HCT116 (cell line): ENCODE measurements around the gene SCG3. TPM values are rescaled to one million over a fixed set of nuclear protein-coding genes. Genes with fewer than 3 reads are reported as not detected.

ENCODE experiments used
- ATAC-seq: fragments of 200-7000 bp; cut with Tn5 transposase; 2 replicates; pipeline ENCODE4 v1.9.1; 2020; ENCODE audit warnings: mild to moderate bottlenecking, moderate library complexity
- BruUV-seq: library from RNA; stranded (reverse); fragments of 400-500 nt; replicated peaks from 2 replicates; lab custom pipeline; 2021; lab: Mats Ljungman, UMichigan
- CTCF ChIA-PET: fragments of 300-600 bp; sonication (Branson Sonifier 250); formaldehyde crosslinking; loops from one replicate; lab custom pipeline; 2021; ENCODE audit warnings: antibody characterized with exemption; lab: Charles Lee
- POLR2A ChIA-PET: fragments of 300-600, 350-600 bp; sonication (Branson Sonifier 250); formaldehyde crosslinking; loops from one replicate; lab custom pipeline; 2021; ENCODE audit warnings: antibody characterized with exemption; lab: Charles Lee
- RAD21 ChIA-PET, 2 experiments: fragments of 300-600 bp; sonication (Branson Sonifier 250); formaldehyde crosslinking; loops; one replicate each; lab custom pipeline; 2023; ENCODE audit warnings: low total read pairs in 2 of 2; ENCODE audit not compliant: uncharacterized antibody in 2 of 2, unreplicated experiment in 2 of 2, low non-redundant PET in 1 of 2; lab: Charles Lee
- DNase-seq: peaks from one replicate; pipeline ENCODE4 v3.0.0-alpha.2; 2010; ENCODE audit warnings: low read depth, low spot score
- H2AFZ ChIP-seq: fragments of 200-600 bp; shearing (Covaris generic), sonication (generic); 2 replicates; pipeline ENCODE4 v1.6.1; 2017; ENCODE audit warnings: low read depth, mixed run types, mixed read lengths, antibody characterized with exemption, low read length; ENCODE audit not compliant: poor library complexity, severe bottlenecking
- H3K27ac ChIP-seq: 2 replicates; pipeline ENCODE4 v1.5.1; 2012; ENCODE audit warnings: low read depth, low read length
- H3K27me3 ChIP-seq: fragments of 200-600 bp; sonication (generic); 2 replicates; pipeline ENCODE4 v1.6.1; 2016; ENCODE audit warnings: mixed run types, low read length, mixed read lengths; ENCODE audit not compliant: insufficient read depth
- H3K36me3 ChIP-seq, 2 experiments: fragments of 200-500 bp in 1 of 2; fragments of 200-600 bp in 1 of 2; sonication (Bioruptor generic) in 1 of 2; sonication (generic) in 1 of 2; 2 replicates each; pipeline versions ENCODE4 v1.5.1 to v1.6.1; 2014 to 2016; ENCODE audit warnings: low read length in 2 of 2, inconsistent platforms in 1 of 2, mixed read lengths in 1 of 2, mixed run types in 1 of 2; ENCODE audit not compliant: insufficient read depth in 2 of 2, control insufficient read depth in 1 of 2
- H3K4me1 ChIP-seq, 2 experiments: fragments of 200-600 bp in 1 of 2; sonication (generic) in 1 of 2; 2 replicates each; pipeline versions ENCODE4 v1.5.1 to v1.6.1; 2012 to 2017; ENCODE audit warnings: low read length in 2 of 2, inconsistent platforms in 1 of 2, mild to moderate bottlenecking in 1 of 2, mixed read lengths in 1 of 2, mixed run types in 1 of 2, moderate library complexity in 1 of 2; ENCODE audit not compliant: insufficient read depth in 2 of 2, control insufficient read depth in 1 of 2
- H3K4me2 ChIP-seq: fragments of 200-600 bp; sonication (generic); 2 replicates; pipeline ENCODE4 v1.6.1; 2017; ENCODE audit warnings: mixed run types, low read length, mixed read lengths
- H3K4me3 ChIP-seq, 2 experiments: fragments of 200-600 bp in 1 of 2; sonication (generic) in 1 of 2; replicated peaks in 1 of 2; 2 replicates each; pipeline ENCODE4 v1.5.1; 2011 to 2016; ENCODE audit warnings: low read length in 2 of 2, control low read depth in 1 of 2, low read depth in 1 of 2, mild to moderate bottlenecking in 1 of 2, mixed read lengths in 1 of 2, mixed run types in 1 of 2
- H3K79me2 ChIP-seq: fragments of 200-600 bp; sonication (generic); 2 replicates; pipeline ENCODE4 v1.6.1; 2017; ENCODE audit warnings: mild to moderate bottlenecking, mixed run types, low read length, moderate library complexity, mixed read lengths; ENCODE audit not compliant: insufficient read depth
- H3K9ac ChIP-seq: fragments of 200-600 bp; sonication (generic); 2 replicates; pipeline ENCODE4 v1.6.1; 2016; ENCODE audit warnings: low read length, mixed read lengths
- H3K9me2 ChIP-seq: fragments of 200-600 bp; sonication (generic), shearing (Covaris generic); 2 replicates; pipeline ENCODE4 v1.6.1; 2017; ENCODE audit warnings: mixed run types, mild to moderate bottlenecking, moderate library complexity; ENCODE audit not compliant: insufficient read depth
- H3K9me3 ChIP-seq, 2 experiments: fragments of 200-500 bp in 1 of 2; fragments of 200-600 bp in 1 of 2; sonication (Bioruptor generic) in 1 of 2; sonication (generic) in 1 of 2; 2 replicates each; pipeline ENCODE4 v1.6.1; 2014 to 2017; ENCODE audit warnings: low read length in 2 of 2, mixed read lengths in 2 of 2, inconsistent platforms in 1 of 2, low read depth in 1 of 2, mild to moderate bottlenecking in 1 of 2, mixed run types in 1 of 2, moderate library complexity in 1 of 2; ENCODE audit not compliant: control insufficient read depth in 1 of 2, insufficient read depth in 1 of 2
- H4K20me1 ChIP-seq: fragments of 200-600 bp; sonication (generic), shearing (Covaris generic); 2 replicates; pipeline ENCODE4 v1.6.1; 2017; ENCODE audit warnings: mixed run types, mild to moderate bottlenecking, moderate library complexity; ENCODE audit not compliant: insufficient read depth
- CBX3 ChIP-seq: IDR thresholded peaks from 2 replicates; pipeline ENCODE4 v1.6.1; 2012; ENCODE audit warnings: low read depth
- CEBPB ChIP-seq: IDR thresholded peaks from 2 replicates; pipeline ENCODE4 v1.6.1; 2012; ENCODE audit warnings: low read depth
- CTCF ChIP-seq, 3 experiments: fragments of 200-600 bp in 1 of 3; sonication (generic) in 1 of 3; IDR thresholded peaks in 2 of 3; conservative IDR thresholded peaks in 1 of 3; 2 replicates each; pipeline ENCODE4 v1.5.1; 2012 to 2017; ENCODE audit warnings: low read depth in 2 of 3, low read length in 2 of 3, antibody characterized with exemption in 1 of 3, borderline replicate concordance in 1 of 3, control low read depth in 1 of 3, mild to moderate bottlenecking in 1 of 3, mixed read lengths in 1 of 3, mixed run types in 1 of 3, moderate library complexity in 1 of 3; ENCODE audit not compliant: insufficient read depth in 1 of 3
- ELF1 ChIP-seq: IDR thresholded peaks from 2 replicates; pipeline ENCODE4 v1.6.1; 2012; ENCODE audit warnings: low read depth, borderline replicate concordance
- EZH2 ChIP-seq: fragments of 200-600 bp; sonication (generic); IDR thresholded peaks from 2 replicates; pipeline ENCODE4 v1.6.1; 2017; ENCODE audit warnings: antibody characterized with exemption, mixed run types
- EZH2phosphoT487 ChIP-seq: fragments of 200-600 bp; IDR thresholded peaks from 2 replicates; pipeline ENCODE4 v1.6.1; 2018; ENCODE audit warnings: antibody characterized with exemption, borderline replicate concordance
- JUND ChIP-seq: IDR thresholded peaks from 2 replicates; pipeline ENCODE4 v1.6.1; 2012
- MAX ChIP-seq: IDR thresholded peaks from 2 replicates; pipeline ENCODE4 v1.6.1; 2012
- POLR2AphosphoS5 ChIP-seq: IDR thresholded peaks from 2 replicates; pipeline ENCODE4 v1.6.1; 2011; ENCODE audit warnings: mild to moderate bottlenecking, low read depth, low read length, moderate library complexity
- RAD21 ChIP-seq: IDR thresholded peaks from 2 replicates; pipeline ENCODE4 v1.6.1; 2012; ENCODE audit warnings: low read depth, mild to moderate bottlenecking
- SIN3A ChIP-seq: IDR thresholded peaks from 2 replicates; pipeline ENCODE4 v1.6.1; 2012; ENCODE audit warnings: low read depth
- SP1 ChIP-seq: IDR thresholded peaks from 2 replicates; pipeline ENCODE4 v1.6.1; 2012; ENCODE audit warnings: low read depth
- SRF ChIP-seq: IDR thresholded peaks from 2 replicates; pipeline ENCODE4 v1.6.1; 2012; ENCODE audit warnings: low read depth
- TCF7L2 ChIP-seq: IDR thresholded peaks from 2 replicates; pipeline ENCODE4 v1.7.0; 2011; ENCODE audit warnings: borderline replicate concordance, inconsistent platforms; ENCODE audit not compliant: insufficient read depth, insufficient read length; ENCODE audit errors: extremely low read depth
- YY1 ChIP-seq: IDR thresholded peaks from 2 replicates; pipeline ENCODE4 v1.6.1; 2011; ENCODE audit warnings: low read length, low read depth, moderate library complexity, mild to moderate bottlenecking; ENCODE audit not compliant: insufficient replicate concordance; ENCODE audit errors: extremely low read depth
- ZBTB33 ChIP-seq: IDR thresholded peaks from 2 replicates; pipeline ENCODE4 v1.6.1; 2011; ENCODE audit warnings: mild to moderate bottlenecking, low read length, moderate library complexity; ENCODE audit not compliant: insufficient replicate concordance; ENCODE audit errors: extremely low read depth
- ZNF274 ChIP-seq: fragments of 200-500 bp; sonication (Bioruptor generic); IDR thresholded peaks from 2 replicates; pipeline ENCODE4 v1.6.1; 2014; ENCODE audit warnings: mild to moderate bottlenecking, low read depth, low read length, inconsistent platforms
- intact Hi-C: fragments of 100-400 bp; cut with micrococcal nuclease; formaldehyde crosslinking; loops from 2 replicates; pipeline ENCODE4 v1.10.0; 2022
- total RNA-seq: library from RNA; stranded (reverse); gene quantifications from one replicate; pipeline ENCODE4 v1.2.1, GENCODE V29; 2021; ENCODE audit not compliant: unreplicated experiment

Gene SCG3
- total RNA-seq, 1 experiment from 2014 or later, result not detected

GRCh38 chr15:51677021-51677420, 4.3 kb upstream of the SCG3 start:
- H3K4me2 ChIP-seq, result no peak overlapping the region
- no peak overlapping the region for H3K4me3 ChIP-seq
- ATAC-seq (no peak), DNase-seq (no peak)
- peaks cover 7% of the 10 kb centered on the region; the same call in 1 of the 2 replicates for H3K27me3 ChIP-seq
- no peaks in the 10 kb centered on the region for H3K36me3 ChIP-seq
- 0 out of 4 replicates have a peak, but pooled peaks cover 0 to 3% of the 10 kb centered on the region in 2 experiments for H3K4me1 ChIP-seq
- no peaks in the 10 kb centered on the region for H4K20me1 ChIP-seq
- ChIA-PET POLR2A (no interaction called here), CTCF (no interaction called here), RAD21 (no interaction called here)
- BruUV-seq, result no TSS peak
- no peaks in the 10 kb centered on the region for H3K79me2 ChIP-seq
- intact Hi-C loops, result no loop called here
- H3K9me2 ChIP-seq, result no peaks in the 10 kb centered on the region
- H3K9ac ChIP-seq, result no peak overlapping the region
- H3K9me3 ChIP-seq, result no peaks in the 10 kb centered on the region
- H2AFZ ChIP-seq, result no peak overlapping the region
- H3K27ac ChIP-seq, result no peak overlapping the region
- no peak for TF ChIP-seq SIN3A
- no peak for TF ChIP-seq SP1
- TF ChIP-seq POLR2AphosphoS5, result no peak
- no peak for TF ChIP-seq RAD21
- no peak for TF ChIP-seq EZH2
- no peak for TF ChIP-seq ELF1
- no peak for TF ChIP-seq SRF
- TF ChIP-seq MAX, result no peak
- no peak for TF ChIP-seq JUND
- TF ChIP-seq CTCF (IDR thresholded peaks at IDR 0.05 in 2 of 3, conservative IDR thresholded peaks at IDR 0.05 in 1 of 3; ENCODE audit: borderline replicate concordance in 1 of 3, insufficient read depth in 1 of 3, low read depth in 2 of 3, low read length in 2 of 3), result no peak
- no peak for TF ChIP-seq ZBTB33
- TF ChIP-seq ZNF274, result no peak
- no peak for TF ChIP-seq YY1
- no peak for TF ChIP-seq EZH2phosphoT487
- no peak for TF ChIP-seq CEBPB
- TF ChIP-seq TCF7L2, result no peak
- no peak for TF ChIP-seq CBX3
